ENCODE results near the gene RANBP3. TPM values are rescaled to one million over a fixed set of nuclear protein-coding genes. Genes with fewer than 3 reads are reported as not detected.
"Not testable (repeated sequence)": the region's sequence is repeated elsewhere in the genome, so short reads cannot be mapped to it uniquely, and the experiment has no call there.

RANBP3 gene
- total RNA-seq, 1 experiment from 2014 or later = 55.2 TPM

GRCh38 chr19:5877882-5878281, 100.1 kb downstream of the RANBP3 start:
- in situ Hi-C loops (cut with HindIII; ENCODE audit: low sequenced_read_pairs) = no loop called here
- no peak for DNase-seq (ENCODE audit: low spot score)

GRCh38 chr19:5877427-5877826, 100.5 kb downstream of the RANBP3 start:
- in situ Hi-C loops (cut with HindIII; ENCODE audit: low sequenced_read_pairs) = no loop called here
- no peak for DNase-seq (ENCODE audit: low spot score)

GRCh38 chr19:5874496-5874895, 103.4 kb downstream of the RANBP3 start:
- in situ Hi-C loops (cut with HindIII; ENCODE audit: low sequenced_read_pairs); DNase-seq (ENCODE audit: low spot score): not testable (repeated sequence)

DNA sequence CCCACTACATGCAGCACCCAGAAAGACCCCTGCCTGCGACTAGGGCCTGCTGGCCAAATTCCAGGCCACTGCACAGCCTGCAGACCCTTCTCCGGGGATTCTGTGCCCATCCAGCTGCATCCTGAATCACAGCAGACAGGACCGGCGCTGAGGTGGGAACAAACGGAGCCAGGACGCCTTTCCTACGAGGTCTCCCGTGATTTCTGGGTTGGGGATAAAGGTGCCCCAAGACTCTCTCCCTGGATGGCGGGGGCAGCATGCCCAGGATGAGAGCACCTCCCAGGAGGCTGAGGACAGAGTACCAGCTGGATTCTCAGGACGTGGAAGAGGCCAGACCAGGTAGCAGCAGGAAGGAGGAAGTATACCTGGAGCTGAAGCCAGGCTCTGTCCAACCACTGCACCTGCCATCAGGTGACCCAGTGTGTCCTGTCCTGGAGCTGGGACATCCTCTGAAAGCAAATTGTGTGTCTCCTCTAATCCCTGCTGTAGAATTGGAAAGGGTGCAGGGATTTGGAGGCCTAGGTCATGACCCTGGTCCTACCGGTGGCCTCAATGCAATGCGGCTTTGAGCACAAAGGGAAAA, 104.2 kb downstream of the RANBP3 start:
- DNase-seq (ENCODE audit: low spot score) = no peak
- in situ Hi-C loops (cut with HindIII; ENCODE audit: low sequenced_read_pairs) = no loop called here

DNA sequence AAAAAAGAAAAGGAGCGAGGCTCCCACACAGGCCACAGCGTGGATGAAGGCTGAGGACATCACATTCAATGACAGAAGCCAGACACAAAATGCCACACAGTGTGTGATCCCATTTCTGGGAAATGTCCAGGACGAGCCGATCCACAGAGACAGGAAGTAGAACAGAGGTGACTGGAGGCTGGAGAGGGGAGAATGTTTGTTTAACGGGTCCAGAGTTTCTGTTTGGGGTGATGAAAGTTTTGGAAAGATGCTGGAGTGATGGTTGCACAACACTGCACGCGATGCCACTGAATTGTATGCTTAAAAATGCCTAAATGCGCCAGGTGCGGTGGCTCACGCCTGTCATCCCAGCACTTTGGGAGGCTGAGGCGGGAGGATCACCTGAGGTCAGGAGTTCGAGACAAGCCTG, 107.0 kb downstream of the RANBP3 start:
- in situ Hi-C loops (cut with HindIII; ENCODE audit: low sequenced_read_pairs) = no loop called here
- DNase-seq (ENCODE audit: low spot score) = no peak

GRCh38 chr19:5867201-5868136, 110.5 kb downstream of the RANBP3 start:
- in situ Hi-C loops (cut with HindIII; ENCODE audit: low sequenced_read_pairs) = no loop called here

More at GRCh38 chr19:5867201-5868136, 110.5 kb downstream of the RANBP3 start:
- no peak for DNase-seq (ENCODE audit: low spot score)

Other genes with a start within 250 kb of the RANBP3 start
- gene PRR22, start 193.4 kb downstream of the RANBP3 start, total RNA-seq (2014; rRNA removed; shearing (Covaris generic)) = 0.43 and 2.6 TPM in 2 replicates
- gene DUS3L, start 187.0 kb downstream of the RANBP3 start, total RNA-seq (2014; rRNA removed; shearing (Covaris generic)) = 100 and 105 TPM in 2 replicates
- gene NRTN, start 173.1 kb downstream of the RANBP3 start, total RNA-seq (2014; rRNA removed; shearing (Covaris generic)) = 8.3 and 14.0 TPM in 2 replicates
- not detected in 2 replicates for gene FUT6, start 138.4 kb downstream of the RANBP3 start, total RNA-seq (2014; rRNA removed; shearing (Covaris generic))
- not detected in 2 replicates for gene FUT3, start 126.7 kb downstream of the RANBP3 start, total RNA-seq (2014; rRNA removed; shearing (Covaris generic))
- gene FUT5, start 107.6 kb downstream of the RANBP3 start, total RNA-seq (2014; rRNA removed; shearing (Covaris generic)) = not detected in 2 replicates
- 430 and 662 TPM in 2 replicates for gene NDUFA11, start 74.3 kb downstream of the RANBP3 start, total RNA-seq (2014; rRNA removed; shearing (Covaris generic))
- 2.2 and 2.6 TPM in 2 replicates for gene VMAC, start 73.3 kb downstream of the RANBP3 start, total RNA-seq (2014; rRNA removed; shearing (Covaris generic))
- 0.31 and 5.8 TPM in 2 replicates for gene CAPS, start 63.9 kb downstream of the RANBP3 start, total RNA-seq (2014; rRNA removed; shearing (Covaris generic))
- gene RFX2, start 132.4 kb upstream of the RANBP3 start, total RNA-seq (2014; rRNA removed; shearing (Covaris generic)) = 3.1 and 4.2 TPM in 2 replicates
- not detected in 2 replicates for gene ACSBG2, start 157.5 kb upstream of the RANBP3 start, total RNA-seq (2014; rRNA removed; shearing (Covaris generic))